Thyroid gland (tissue), 4 donors: ENCODE results near the gene AKR1B1. TPM values are rescaled to one million over a fixed set of nuclear protein-coding genes. Genes with fewer than 3 reads are reported as not detected.

ENCODE experiments used
- DNase-seq, 2 donors: peaks; one replicate each; pipeline ENCODE4 v3.0.0-alpha.2; 2019
- H3K27ac ChIP-seq, 3 donors: fragments of 200-600 bp; sonication (generic); 1 replicate in 2 of 3; 2 replicates in 1 of 3; pipeline ENCODE4 v1.5.1; 2016 to 2019; ENCODE audit warnings: mild to moderate bottlenecking in 1 of 3, moderate library complexity in 1 of 3
- H3K27me3 ChIP-seq: fragments of 200-600 bp; sonication (generic); one replicate; pipeline ENCODE4 v1.5.1; 2019
- H3K36me3 ChIP-seq, 2 donors: fragments of 200-600 bp; sonication (generic); one replicate each; pipeline ENCODE4 v1.5.1; 2016 to 2019
- H3K4me1 ChIP-seq, 2 donors: fragments of 200-600 bp; sonication (generic); one replicate each; pipeline ENCODE4 v1.5.1; 2017 to 2019
- H3K4me3 ChIP-seq, 3 donors: fragments of 200-600 bp; sonication (generic); replicated peaks in 1 of 3; 1 replicate in 2 of 3; 2 replicates in 1 of 3; pipeline ENCODE4 v1.5.1; 2016; ENCODE audit warnings: mild to moderate bottlenecking in 1 of 3
- H3K9me3 ChIP-seq: fragments of 200-600 bp; sonication (generic); one replicate; pipeline ENCODE4 v1.5.1; 2017
- CTCF ChIP-seq, 6 experiments: fragments of 200-600 bp in 3 of 6; fragments of 450-650 bp in 3 of 6; sonication (generic) in 3 of 6; IDR thresholded peaks; one replicate each; pipeline ENCODE4 v1.5.1; 2016 to 2019; ENCODE audit warnings: antibody characterized with exemption in 6 of 6, mild to moderate bottlenecking in 2 of 6, inconsistent platforms in 1 of 6, moderate library complexity in 1 of 6
- POLR2A ChIP-seq, 2 donors: fragments of 450-650 bp; IDR thresholded peaks; one replicate each; pipeline ENCODE4 v1.6.1; 2017; ENCODE audit warnings: antibody characterized with exemption in 2 of 2, mild to moderate bottlenecking in 2 of 2, moderate library complexity in 1 of 2
- WGBS, 2 donors: methylation state at CpG; one replicate each; pipeline ENCODE4 v1.1.5; 2017; 5-methylcytosine and 5-hydroxymethylcytosine counted together
- intact Hi-C: fragments of 100-400 bp; cut with DNase I; formaldehyde crosslinking; loops from one replicate; pipeline ENCODE4 v1.15.1; 2023
- total RNA-seq, 4 donors: library from RNA; depleted of rRNA; stranded (reverse); fragments of >200 nt; gene quantifications; one replicate each; pipeline ENCODE4 v1.2.3, GENCODE V29; 2016

The AKR1B1 gene
- total RNA-seq, 4 donors from 2014 or later: 39.4 to 103 (median 63.0) TPM

- H3K36me3 ChIP-seq: no peaks in the 10 kb centered on the region
- 62 to 69% methylated on average over 2 of the region's 2 CpGs for WGBS, 2 donors
- DNase-seq: no peak
- H3K4me3 ChIP-seq: no peak overlapping the region
- TF ChIP-seq CTCF (IDR thresholded peaks at IDR 0.05): no peak
- no peak for TF ChIP-seq POLR2A (IDR thresholded peaks at IDR 0.05)
- no peak overlapping the region for H3K27ac ChIP-seq
- H3K27me3 ChIP-seq: no peaks in the 10 kb centered on the region
- H3K9me3 ChIP-seq: no peaks in the 10 kb centered on the region
- intact Hi-C loops: no loop called here
- no peaks in the 10 kb centered on the region for H3K4me1 ChIP-seq
These were observed 52.5 kb downstream of the AKR1B1 start for GRCh38 chr7:134406431-134406830.

GRCh38 chr7:134405299-134405698, 53.6 kb downstream of the AKR1B1 start:
- Histone ChIP-seq H3K4me3 (no peak overlapping the region), H3K27me3 (no peaks in the 10 kb centered on the region), H3K4me1 (no peaks in the 10 kb centered on the region), H3K36me3 (no peaks in the 10 kb centered on the region), H3K9me3 (no peaks in the 10 kb centered on the region), H3K27ac (no peak overlapping the region)
- TF ChIP-seq POLR2A (IDR thresholded peaks at IDR 0.05) (no peak), CTCF (IDR thresholded peaks at IDR 0.05) (no peak)
- no peak for DNase-seq
- intact Hi-C loops: no loop called here
- WGBS, 2 donors: 74 to 97% methylated on average over 3 of the region's 3 CpGs

GRCh38 chr7:134403062-134403461, 55.8 kb downstream of the AKR1B1 start:
- no peaks in the 10 kb centered on the region for H3K9me3 ChIP-seq
- DNase-seq: no peak
- intact Hi-C loops: no loop called here
- 88 to 95% methylated on average over 1 of the region's 1 CpG for whole genome bisulfite sequencing, 2 donors
- no peaks in the 10 kb centered on the region for H3K36me3 ChIP-seq
- no peaks in the 10 kb centered on the region for H3K27me3 ChIP-seq
- no peak overlapping the region for H3K4me3 ChIP-seq
- H3K4me1 ChIP-seq: no peaks in the 10 kb centered on the region
- no peak for TF ChIP-seq POLR2A (IDR thresholded peaks at IDR 0.05)
- TF ChIP-seq CTCF (IDR thresholded peaks at IDR 0.05): no peak
- H3K27ac ChIP-seq: no peak overlapping the region

GRCh38 chr7:134400859-134401258, 58.0 kb downstream of the AKR1B1 start:
- no peak overlapping the region for H3K4me3 ChIP-seq
- no peak for TF ChIP-seq CTCF (IDR thresholded peaks at IDR 0.05)
- TF ChIP-seq POLR2A (IDR thresholded peaks at IDR 0.05): no peak
- WGBS, 2 donors: 88 to 96% methylated on average over 2 of the region's 2 CpGs
- intact Hi-C loops: no loop called here
- H3K27ac ChIP-seq: no peak overlapping the region
- no peaks in the 10 kb centered on the region for H3K27me3 ChIP-seq
- H3K9me3 ChIP-seq: no peaks in the 10 kb centered on the region
- DNase-seq: no peak
- no peaks in the 10 kb centered on the region for H3K4me1 ChIP-seq
- no peaks in the 10 kb centered on the region for H3K36me3 ChIP-seq

GRCh38 chr7:134396031-134396430, 62.9 kb downstream of the AKR1B1 start:
- Histone ChIP-seq H3K4me1 (no peaks in the 10 kb centered on the region), H3K4me3 (no peak overlapping the region), H3K36me3 (no peaks in the 10 kb centered on the region), H3K27ac (no peak overlapping the region), H3K9me3 (no peaks in the 10 kb centered on the region), H3K27me3 (no peaks in the 10 kb centered on the region)
- intact Hi-C loops: no loop called here
- TF ChIP-seq POLR2A (IDR thresholded peaks at IDR 0.05) (no peak), CTCF (IDR thresholded peaks at IDR 0.05) (no peak)
- WGBS, 2 donors: 81 to 86% methylated on average over 5 of the region's 5 CpGs
- DNase-seq: no peak
